Occipital lobe (tissue), 2 donors: ENCODE measurements around the gene ZBTB20. TPM values are rescaled to one million over a fixed set of nuclear protein-coding genes. Genes with fewer than 3 reads are reported as not detected.

Experiments
- DNase-seq: peaks from one replicate; lab custom pipeline; 2025; lab: John Stamatoyannopoulos, UW
- total RNA-seq: library from RNA; depleted of rRNA; stranded (reverse); fragments of >200 nt; gene quantifications from one replicate; pipeline ENCODE4 v1.2.3, GENCODE V29; 2014

ZBTB20 gene
- total RNA-seq, 1 donor from 2014 or later: 62.7 TPM

DNA sequence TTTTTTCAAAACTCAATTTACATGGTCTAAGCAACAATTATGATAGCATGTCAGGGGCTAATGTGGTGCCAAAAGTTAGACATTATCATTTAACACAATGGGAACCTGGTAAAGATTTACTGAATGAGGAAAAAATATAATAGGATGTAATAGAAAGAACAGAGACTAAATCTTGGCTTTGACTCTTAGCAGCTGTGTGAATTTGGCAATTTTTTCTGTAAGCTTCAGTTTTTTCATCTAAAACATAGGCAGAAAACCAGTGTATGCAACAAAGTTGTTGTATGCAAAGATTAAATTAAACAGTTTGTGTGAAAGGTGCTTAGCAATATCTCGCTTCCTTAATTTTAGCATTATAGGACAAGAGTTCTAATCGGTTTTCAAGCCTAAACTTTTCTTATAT, 57.6 kb downstream of the ZBTB20 start:
- DNase-seq: no peak

DNA sequence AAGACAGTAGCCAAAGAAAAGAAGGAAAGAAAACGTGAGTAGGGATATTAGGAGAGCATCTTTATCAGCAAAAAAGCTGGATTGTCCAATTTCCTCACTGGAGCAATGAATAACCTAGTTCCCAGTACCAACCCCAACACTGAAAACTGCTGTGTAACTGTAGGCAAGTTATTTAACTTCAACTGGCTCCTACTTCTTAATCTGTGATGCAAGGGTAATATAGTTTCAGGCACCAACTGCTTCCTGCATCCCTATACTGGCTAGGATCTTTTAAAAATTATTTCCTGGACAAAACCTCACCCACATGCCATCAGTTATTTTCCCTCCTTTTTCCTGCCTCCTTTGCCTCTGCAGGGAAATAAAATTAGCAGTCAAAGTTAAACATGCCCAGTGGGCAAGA, 59.6 kb downstream of the ZBTB20 start:
- no peak for DNase-seq

DNA sequence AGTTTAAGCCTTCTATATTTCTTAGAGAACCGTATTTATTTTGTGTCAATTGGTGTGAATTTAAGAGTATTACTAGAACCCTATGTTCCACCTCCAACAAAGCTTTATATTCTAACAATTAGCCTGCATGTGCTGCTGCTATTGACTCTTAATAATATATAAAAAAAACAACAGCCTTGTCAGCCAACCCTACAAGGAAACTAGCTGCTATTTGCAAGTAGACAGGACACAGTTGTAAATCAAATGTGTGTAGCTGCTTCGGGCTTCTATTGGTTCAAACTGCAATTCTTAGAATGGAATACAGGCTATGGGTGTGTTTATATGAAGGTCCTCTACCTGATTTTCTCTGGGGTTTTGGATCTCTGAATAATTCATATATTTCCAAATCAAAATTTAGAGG, 60.7 kb downstream of the ZBTB20 start:
- DNase-seq: no peak

DNA sequence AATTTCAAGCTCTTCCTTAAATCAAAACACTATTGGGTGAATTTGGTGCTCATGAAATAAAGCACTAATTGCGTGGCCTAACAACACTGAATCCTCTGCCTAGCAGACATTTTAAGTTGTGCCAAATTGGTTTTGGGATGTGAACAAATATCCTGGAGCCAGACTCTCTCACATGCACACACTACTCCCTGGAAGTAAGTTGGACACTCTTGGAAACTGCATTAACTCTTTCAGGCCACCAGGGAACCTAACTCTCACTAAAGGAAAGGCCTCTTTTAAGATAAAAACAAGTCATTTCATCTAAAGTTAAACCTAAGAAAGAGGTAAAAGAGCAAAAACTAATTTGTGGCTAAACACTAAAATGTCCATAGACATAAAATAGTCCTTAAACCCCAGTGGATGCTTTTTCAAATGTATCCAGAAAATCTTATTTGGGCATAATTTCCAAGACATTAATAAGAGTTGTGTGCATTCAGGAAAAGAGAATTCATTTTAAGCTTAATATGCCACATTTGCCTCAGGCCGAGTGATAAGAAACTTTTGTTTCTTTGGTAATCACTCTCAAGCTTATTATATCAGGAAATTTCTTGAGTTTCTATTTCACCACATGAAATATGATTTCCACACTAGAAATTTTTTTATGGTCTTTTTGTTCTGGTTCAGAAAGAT, 61.8 kb downstream of the ZBTB20 start:
- DNase-seq: no peak

DNA sequence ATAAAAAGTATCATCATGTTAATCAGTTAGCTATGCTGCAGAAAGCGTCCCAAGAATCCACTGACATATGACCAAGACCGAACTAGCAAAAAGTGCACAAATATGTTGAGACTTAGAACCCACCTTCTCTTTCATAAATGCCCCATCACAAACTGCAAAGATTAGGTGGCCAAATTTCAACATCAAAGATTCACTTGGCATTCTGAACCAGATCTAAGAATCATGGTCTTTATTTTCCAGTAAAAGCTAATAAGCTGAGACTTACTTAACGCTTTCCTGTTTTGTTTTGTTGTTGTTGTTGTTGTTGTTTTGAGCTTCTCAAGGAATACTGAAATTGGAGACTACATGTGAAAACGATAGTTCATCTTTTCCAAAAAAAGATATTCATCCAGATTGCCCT, 62.4 kb downstream of the ZBTB20 start:
- DNase-seq: no peak

DNA sequence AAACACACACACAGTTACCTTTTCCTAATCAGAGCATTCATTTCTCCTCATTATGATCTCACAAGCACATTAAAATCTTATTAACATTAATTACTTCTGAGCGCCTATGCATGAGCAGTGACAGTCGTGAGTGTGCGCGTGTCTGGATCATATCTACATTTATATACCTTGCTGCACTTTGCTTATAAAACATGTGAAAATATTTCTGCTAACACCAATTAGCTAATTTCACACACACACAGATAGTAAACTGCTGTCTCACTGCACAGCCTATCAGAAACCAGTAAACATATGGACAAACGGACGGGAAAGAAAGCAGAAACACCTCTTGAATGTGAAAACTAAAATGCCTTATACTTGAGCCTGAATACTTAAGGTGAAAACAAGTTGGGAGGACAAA, 64.8 kb downstream of the ZBTB20 start:
- DNase-seq: no peak

DNA sequence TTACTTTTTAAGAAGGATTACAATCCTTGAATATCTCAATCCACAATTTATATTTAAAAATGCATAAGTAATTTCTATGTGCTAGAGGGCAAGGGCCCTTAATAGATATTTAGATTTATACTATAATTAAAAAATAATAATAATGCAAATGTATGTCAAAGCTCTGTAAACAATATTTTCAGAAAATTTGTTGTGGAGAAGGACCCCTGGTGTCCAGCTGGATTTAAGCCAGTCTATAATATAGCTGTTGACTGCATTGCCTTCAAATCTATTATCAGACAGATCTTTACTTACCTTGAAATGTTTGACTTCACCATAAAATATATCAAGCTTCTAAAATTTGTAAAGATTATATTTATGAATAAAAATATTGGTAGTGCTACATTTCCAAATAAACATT, 65.6 kb downstream of the ZBTB20 start:
- DNase-seq: no peak

DNA sequence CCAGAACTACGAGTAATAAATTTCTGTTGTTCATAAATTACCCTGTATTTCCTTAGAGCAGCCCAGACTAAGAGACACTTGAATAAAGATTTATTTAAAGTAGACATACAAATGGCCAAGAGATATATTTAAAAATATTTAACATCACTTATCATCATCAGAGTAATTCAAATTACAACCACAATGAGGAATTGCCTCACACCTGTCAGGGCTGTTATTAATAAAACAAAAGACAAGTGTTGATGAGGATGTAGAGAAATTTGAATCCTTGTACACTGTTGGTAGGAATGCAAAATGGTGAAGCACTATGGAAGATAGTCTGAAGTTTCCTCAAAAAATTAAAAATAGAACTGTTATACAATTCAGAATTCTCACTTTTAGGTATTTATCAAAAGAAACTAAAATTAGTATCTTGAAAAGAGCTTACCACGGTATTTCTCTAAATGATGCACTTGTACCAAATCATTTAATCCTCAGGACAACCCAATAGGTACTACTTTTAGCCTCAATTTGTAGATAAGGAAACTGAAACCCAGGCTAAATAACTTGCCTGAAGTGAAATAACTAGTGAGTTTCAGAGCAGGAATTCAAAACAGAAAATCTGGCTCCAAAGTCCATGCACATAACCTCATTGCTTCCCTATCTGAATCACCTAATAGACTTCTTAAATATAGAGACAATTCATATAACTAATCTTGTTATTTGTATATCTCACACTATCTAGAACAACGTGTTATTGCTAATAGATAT, 69.4 kb downstream of the ZBTB20 start:
- no peak for DNase-seq

DNA sequence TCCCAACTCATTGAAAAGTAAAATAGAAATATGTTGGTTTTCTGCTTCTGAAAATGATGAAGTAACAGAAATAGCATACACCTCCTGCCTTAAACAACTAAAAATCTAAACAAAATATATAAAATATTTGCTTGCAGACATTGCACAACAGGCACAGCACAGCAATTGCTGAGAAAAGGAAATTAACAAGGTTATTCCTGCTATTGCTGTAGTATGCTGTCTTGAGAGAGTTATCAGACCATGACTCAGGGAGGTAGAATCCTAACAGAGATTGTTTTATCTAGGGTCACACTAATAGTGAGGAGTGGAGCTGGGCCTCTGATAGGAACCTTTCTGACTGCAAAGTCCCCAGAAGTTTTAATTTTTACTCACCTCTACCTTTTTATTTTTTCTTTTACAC, 72.6 kb downstream of the ZBTB20 start:
- no peak for DNase-seq

DNA sequence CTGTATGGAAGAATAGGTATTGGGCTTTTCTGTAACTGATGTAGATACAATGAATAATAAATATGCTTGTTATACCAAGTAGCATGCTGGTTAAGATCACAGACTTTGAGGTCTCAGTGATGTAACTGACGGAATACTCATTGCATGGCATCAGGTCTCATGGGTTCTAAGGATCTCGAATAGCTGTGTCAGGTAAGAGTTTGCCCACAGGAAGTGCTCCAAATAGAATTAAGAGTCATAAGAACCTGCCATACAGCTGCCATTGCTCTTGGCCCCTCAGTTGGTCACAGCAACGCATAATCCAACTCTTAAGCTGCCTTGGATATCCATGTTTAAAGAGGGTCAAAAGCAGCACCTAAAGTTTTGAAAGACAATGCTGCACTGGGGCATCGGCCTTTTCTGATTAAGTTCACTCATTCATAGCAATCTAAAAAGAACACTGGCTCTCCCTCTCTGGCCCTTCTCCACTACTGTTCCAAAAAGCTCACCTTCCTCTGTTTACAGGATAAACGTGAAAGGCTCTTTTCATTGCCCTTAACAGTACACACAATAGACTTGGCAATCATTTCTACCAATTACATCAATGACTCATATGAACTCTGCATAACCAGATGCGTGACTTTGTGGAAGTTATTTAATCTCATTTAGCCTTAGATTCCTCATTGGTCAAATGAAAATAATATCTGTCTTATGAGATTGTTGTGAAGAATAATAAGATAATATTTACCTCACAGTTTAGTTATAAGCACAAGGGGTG, 74.6 kb downstream of the ZBTB20 start:
- DNase-seq: no peak

DNA sequence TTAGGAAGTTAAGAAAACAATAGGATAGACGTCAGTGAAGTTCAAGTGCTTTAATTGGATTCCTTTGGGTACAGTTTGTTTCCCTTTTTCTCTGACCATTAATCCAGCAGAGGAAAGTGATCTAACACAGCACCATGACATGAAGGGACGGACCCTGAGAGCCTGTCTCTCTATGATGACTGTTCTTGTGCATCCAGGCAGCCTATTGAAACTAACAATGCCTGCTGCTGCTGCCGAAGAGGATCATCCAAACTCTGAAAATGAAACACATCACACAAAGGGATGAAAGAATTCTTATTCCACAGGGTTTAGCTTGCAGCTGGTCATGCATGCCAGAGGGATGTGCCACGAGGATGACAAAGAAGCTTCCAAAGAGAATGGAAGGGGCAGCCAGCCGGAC, 75.5 kb downstream of the ZBTB20 start:
- DNase-seq: peak; percentile 28

DNA sequence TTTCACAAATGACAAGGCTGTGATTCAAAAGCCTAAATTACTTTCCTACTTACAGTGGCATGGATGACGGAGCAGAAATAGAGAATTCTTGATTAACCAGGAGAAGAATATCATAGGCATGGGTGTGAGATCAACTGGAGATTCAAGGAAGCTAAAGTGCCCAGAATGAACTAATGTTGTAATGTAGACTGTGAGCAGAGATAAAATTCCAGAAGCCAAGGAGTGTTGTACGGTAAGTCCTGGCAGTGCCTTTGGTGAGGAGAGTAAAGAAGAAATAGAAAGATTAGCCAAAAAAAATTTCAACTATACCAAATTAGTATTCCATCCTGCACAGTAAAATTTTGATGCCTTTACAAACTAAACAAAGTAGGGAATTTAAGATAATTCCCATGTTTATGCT, 75.9 kb downstream of the ZBTB20 start:
- DNase-seq: no peak

DNA sequence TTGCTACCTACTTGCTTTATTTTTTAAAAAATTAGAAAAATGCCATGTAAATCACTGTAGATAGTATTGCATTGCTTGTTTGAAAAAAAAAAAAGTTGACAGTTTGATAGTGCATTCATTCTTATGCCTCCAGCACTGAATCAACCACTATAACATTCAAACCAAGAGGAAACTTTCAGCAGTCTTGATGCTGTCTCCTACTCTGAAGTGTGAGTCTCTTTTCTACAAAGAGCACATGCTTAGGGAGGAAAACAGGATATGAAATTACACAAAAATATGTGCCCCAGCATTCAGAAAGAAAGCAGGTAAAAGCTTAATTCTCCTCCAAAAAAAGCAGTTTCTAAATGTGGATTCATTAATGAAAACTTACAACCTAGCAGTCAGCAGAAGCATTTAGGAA, 78.3 kb downstream of the ZBTB20 start:
- DNase-seq: no peak

DNA sequence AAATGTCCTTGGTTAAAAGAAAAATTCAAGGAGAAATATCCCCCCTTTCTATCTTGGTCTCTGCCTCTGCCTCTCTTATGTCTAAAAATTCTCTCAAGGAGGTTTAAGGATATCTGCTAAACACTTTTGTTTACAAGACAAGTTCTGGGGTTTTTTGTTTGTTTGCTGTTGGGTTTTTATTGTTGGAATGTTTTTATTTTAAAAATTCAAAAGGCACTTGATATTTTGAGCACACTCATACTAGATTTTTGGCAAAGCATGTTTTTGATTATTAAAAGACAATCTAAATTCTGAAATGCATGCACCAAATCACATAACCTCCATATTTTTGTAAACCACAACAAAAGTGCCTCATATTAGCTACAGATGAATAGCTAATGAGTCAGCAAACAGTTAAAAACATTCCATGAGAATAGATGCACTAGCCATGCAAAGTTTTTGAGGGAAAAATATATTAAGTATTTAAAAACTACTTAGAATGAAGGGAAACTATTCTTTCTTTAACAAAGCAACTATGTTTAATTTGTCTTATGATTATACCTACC, 84.6 kb downstream of the ZBTB20 start:
- DNase-seq: no peak

DNA sequence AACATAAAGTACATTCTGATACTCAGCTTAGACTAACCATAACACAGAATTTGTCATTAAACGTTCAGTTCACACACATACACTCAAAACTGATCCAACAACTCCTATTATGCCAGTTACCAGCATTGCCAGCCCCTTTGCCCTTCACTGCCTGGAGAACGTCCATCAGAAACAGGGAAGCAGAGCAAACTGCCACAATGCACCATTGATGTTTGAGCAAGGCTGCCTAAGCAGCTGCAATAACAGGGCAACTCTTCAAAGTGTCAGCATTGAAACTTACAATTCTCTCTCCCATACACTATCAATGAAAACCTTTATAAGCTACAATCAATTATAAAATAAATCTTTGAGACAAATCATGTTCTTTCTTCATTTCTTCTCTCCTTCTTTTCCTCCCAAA, 85.1 kb downstream of the ZBTB20 start:
- peak; percentile 68 for DNase-seq

DNA sequence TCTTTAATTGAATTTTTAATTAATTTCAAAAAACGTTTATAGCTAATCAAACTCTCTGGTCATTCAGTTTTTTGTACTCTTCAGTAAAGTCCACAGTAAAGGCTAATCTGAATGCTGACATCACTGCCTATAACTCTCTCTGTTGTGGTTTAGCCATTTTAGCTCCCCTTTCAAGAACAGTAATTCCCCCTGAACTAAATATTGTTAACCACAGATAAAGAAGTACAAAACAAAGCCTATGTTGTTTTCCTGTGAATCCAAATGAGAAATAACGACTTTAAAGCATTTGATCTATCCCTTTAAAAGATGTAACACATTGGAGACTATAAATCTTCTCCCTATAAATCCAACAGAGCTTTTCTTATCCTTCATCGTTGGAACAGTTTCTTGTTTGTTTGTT, 94.2 kb downstream of the ZBTB20 start:
- DNase-seq: no peak

DNA sequence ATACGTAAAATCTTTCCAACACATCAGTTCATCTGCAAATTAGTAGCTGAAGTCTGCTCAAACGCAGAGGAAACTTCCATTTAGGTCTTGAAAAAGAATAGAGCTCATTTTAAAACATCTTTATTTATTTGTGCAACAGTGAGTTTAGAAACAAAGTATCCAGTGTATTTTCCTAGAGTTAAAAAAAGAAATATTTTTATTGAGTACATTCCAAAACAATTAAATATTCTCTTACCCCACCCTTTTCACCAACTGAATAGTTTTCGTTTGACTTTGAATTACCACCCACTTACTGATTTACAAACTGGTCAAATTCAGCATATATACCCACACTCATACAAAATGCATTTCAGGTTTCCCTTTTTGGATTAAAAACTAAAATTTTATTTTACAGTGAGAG, 104.7 kb downstream of the ZBTB20 start:
- no peak for DNase-seq

DNA sequence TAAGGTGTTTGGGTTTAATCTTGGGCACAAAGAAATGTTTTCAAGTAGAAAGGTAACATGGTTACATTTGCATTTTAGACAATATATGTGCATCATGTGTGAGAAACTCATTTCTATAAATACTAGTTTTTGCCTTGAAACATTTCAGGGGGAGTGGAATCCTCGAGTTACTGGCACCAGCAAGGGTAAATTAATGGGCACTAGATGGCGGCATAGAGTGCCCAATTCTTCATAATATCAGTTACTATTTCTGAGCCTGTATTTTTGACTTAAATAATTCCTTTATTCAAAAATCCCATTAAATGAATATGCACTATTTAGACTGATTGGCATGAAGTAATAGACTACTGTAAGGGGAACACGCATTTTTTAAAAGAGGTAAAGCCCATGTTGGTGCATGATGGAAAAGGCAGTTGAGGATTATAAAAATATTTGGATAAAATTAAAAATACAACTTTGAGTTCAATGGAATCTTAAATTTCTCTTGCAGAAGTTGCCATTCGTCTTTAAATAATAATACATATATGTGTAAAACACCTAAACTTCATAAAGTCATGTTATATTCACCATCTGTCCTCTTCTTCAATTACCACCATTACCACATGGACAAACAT, 106.3 kb downstream of the ZBTB20 start:
- DNase-seq: no peak

DNA sequence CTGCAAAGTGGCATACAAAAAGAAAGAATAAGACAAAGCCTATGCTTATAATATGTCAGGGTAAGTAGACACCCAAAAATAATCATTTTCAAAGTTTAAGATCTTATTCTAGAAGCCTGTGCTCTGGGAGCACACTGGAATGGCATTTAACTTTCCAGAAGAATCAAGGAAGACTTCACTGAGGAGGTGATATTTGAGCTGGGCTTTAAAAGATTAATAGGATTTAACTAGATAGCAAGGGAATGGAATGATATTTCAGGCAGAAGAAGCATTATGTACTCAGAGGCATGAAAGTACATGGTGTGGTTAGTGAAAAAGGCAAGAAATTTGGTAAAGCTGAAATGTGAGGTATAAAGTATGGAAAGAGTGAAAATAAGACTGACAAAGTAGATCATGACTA, 106.8 kb downstream of the ZBTB20 start:
- DNase-seq: no peak

DNA sequence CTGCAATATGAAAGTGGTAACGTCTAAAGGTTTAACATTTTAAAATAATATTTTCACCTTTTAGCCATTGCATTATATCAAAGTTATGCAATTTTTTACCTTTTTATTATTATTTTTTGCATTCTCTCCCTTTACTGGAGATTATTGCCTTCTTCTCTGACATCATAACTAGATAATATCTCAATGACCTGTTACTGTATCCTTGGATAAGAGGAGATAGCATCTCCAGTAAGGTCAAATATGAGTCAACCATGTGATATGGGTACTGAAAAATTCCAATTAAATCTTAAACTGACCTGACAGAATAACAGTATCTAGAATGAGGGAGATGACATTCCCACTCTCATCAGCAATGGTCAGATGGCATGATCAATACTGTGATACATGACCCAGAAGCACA, 108.3 kb downstream of the ZBTB20 start:
- no peak for DNase-seq

DNA sequence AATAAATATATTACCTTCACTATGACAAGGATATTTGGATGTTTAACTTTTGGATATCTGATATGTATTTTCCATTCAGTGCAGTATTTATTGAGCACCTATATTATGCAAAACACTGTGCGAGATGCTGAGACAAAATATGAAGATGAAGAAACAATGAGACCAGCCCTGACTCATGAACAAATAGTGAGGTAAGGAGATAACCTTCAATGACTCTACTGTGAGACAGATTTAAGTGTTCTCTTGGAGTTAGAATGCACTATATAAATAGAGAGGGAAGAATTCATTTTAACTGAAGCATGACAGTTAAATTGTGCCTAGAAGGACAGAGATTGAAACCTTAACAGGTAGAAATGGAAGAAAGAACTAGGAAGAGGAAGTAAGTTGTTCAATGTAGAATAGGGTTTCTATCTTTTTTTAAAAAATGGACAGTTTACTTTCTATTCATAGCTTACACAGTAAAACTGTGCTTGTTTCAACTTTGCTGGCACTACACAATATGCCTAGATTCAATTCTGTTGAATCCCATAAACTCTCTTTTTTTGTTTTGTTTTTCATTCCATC, 124.2 kb downstream of the ZBTB20 start:
- DNase-seq: no peak

DNA sequence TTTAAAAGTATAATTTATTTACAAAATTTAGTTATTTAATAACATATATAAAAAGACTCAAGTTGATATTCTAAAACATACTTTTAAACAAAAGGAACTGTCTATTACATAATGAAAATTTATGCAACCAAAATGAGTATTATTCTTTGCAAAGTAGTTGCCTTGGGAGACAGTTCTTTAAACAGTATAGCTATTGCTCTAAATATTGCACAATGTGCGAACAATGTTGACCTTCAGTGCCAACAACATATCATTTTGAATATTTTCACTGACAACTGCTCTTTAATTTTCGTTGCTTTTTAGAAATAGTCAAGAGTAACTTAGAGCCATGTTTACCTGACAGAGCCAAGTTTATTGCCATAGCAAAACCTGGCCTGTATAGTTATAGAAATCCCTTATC, 124.9 kb downstream of the ZBTB20 start:
- no peak for DNase-seq
